Vagina (tissue), 2 donors: Measurements from ENCODE around the gene ASS1. TPM values are rescaled to one million over a fixed set of nuclear protein-coding genes. Genes with fewer than 3 reads are reported as not detected.

Experiments used
- DNase-seq, 2 donors: peaks; one replicate each; pipeline ENCODE4 v3.0.0-alpha.2; 2017; ENCODE audit errors: extremely low spot score in 2 of 2
- H3K27ac ChIP-seq: fragments of 200-600 bp; sonication (generic); one replicate; pipeline ENCODE4 v1.5.1; 2019
- H3K27me3 ChIP-seq: fragments of 200-600 bp; sonication (generic); one replicate; pipeline ENCODE4 v1.5.1; 2019
- H3K36me3 ChIP-seq, 2 donors: fragments of 200-600 bp; sonication (generic); one replicate each; pipeline ENCODE4 v1.5.1; 2017 to 2019
- H3K4me1 ChIP-seq: fragments of 200-600 bp; sonication (generic); one replicate; pipeline ENCODE4 v1.5.1; 2019
- H3K4me3 ChIP-seq, 2 donors: fragments of 200-600 bp; sonication (generic); 1 replicate in 1 of 2; 2 replicates in 1 of 2; pipeline ENCODE4 v1.5.1; 2016 to 2019
- H3K9me3 ChIP-seq: fragments of 200-600 bp; sonication (generic); one replicate; pipeline ENCODE4 v1.5.1; 2019
- POLR2A ChIP-seq, 2 donors: fragments of 450-650 bp; IDR thresholded peaks; one replicate each; pipeline ENCODE4 v1.6.1; 2017; ENCODE audit warnings: antibody characterized with exemption in 2 of 2, mild to moderate bottlenecking in 2 of 2, moderate library complexity in 2 of 2
- POLR2AphosphoS5 ChIP-seq, 2 donors: sonication (generic); formaldehyde crosslinking; IDR thresholded peaks; one replicate each; pipeline ENCODE4 v1.9.0; 2017; ENCODE audit warnings: antibody characterized with exemption in 2 of 2, mild to moderate bottlenecking in 2 of 2, low read depth in 1 of 2; ENCODE audit not compliant: insufficient read depth in 1 of 2
- intact Hi-C: fragments of 100-400 bp; cut with DNase I; formaldehyde crosslinking; loops from one replicate; pipeline ENCODE4 v1.15.1; 2023
- total RNA-seq: library from RNA; depleted of rRNA; stranded (reverse); fragments of >200 nt; gene quantifications from one replicate; pipeline ENCODE4 v1.2.3, GENCODE V29; 2016
- TF ChIP-seq, protein P1 (sequence below), 3 experiments: fragments of 450-650 bp in 2 of 3; fragments of 200-600 bp in 1 of 3; sonication (generic) in 1 of 3; IDR thresholded peaks; one replicate each; pipeline ENCODE4 v1.5.1; 2017 to 2019; ENCODE audit warnings: antibody characterized with exemption in 3 of 3, mild to moderate bottlenecking in 2 of 3, moderate library complexity in 2 of 3

Gene ASS1
- total RNA-seq, 1 donor from 2014 or later, result 84.0 TPM

DNA sequence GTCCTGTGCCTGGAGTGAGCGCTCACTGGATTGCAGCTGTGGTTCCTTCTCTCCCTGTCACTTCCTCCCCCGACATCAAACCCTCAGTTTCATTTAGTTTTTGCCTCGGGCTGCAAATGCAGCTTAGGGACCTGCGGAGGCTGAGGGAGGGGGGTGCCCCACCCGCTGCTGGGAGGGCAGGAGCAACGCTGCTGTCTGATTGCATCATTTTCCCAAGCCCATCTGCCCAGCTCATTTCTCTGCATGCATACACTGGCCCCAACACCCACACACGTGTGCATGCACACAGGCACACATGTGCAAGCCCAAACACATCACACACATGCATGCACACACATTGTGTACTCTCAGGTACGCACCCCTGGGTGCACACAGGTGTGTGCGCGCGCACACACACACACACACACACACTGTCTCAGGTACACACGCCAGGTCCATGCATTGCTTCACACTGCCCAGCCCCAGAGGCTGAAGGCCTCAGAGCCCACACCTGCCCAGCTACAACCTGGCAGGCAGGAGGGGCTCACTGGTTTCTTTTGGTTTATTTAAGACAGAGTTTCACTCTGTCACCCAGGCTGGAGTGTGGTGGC is 3.4 kb downstream of the ASS1 start:
- H3K4me1 ChIP-seq, result peaks cover 76% of the 10 kb centered on the region
- TF ChIP-seq POLR2A (IDR thresholded peaks at IDR 0.05), result no peak
- TF ChIP-seq, protein P1, sequence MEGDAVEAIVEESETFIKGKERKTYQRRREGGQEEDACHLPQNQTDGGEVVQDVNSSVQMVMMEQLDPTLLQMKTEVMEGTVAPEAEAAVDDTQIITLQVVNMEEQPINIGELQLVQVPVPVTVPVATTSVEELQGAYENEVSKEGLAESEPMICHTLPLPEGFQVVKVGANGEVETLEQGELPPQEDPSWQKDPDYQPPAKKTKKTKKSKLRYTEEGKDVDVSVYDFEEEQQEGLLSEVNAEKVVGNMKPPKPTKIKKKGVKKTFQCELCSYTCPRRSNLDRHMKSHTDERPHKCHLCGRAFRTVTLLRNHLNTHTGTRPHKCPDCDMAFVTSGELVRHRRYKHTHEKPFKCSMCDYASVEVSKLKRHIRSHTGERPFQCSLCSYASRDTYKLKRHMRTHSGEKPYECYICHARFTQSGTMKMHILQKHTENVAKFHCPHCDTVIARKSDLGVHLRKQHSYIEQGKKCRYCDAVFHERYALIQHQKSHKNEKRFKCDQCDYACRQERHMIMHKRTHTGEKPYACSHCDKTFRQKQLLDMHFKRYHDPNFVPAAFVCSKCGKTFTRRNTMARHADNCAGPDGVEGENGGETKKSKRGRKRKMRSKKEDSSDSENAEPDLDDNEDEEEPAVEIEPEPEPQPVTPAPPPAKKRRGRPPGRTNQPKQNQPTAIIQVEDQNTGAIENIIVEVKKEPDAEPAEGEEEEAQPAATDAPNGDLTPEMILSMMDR (IDR thresholded peaks at IDR 0.05), result no peak
- no peak for TF ChIP-seq POLR2AphosphoS5 (IDR thresholded peaks at IDR 0.05; ENCODE audit: insufficient read depth in 1 of 2, low read depth in 1 of 2)
- intact Hi-C loops, result no loop called here

DNA sequence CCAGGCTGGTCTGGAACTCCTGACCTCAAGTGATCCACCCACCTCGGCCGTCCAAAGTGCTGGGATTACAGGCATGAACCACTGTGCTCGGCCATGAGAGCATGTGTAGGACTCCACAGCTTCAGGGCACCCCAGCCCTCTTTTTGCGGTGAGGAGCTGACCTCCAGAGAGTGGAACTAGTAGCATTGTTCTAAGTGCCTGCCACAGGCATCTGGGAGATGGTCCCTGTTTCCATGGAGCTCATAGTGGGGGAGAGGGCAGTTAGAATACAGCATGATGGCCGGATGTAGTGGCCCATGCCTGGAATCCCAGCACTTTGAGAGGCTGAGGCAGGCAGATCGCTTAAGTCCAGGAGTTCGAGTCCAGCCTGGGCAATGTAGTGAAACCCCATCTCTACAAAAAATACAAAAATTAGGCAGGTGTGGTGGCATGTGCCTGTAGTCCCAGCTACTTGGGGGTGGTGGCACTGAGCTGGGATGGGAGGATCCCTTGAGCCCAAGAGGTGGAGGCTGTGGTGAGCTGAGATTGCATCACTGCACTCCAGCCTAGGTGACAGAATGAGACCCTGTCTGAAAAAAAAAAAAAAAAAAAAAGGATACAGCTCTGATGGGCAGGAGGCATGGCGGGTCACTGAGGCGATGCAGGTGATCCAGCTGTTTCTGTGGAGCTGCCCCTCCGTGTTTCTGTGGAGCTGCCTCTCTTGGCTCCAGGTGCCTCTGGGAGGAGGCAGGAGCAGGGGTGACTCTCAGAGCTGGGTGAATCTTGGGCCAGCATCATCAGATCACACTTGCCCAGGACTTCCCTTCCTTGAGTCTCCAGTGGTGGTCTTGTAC is 4.2 kb downstream of the ASS1 start:
- no peak for TF ChIP-seq POLR2AphosphoS5 (IDR thresholded peaks at IDR 0.05; ENCODE audit: insufficient read depth in 1 of 2, low read depth in 1 of 2)
- TF ChIP-seq POLR2A (IDR thresholded peaks at IDR 0.05), result no peak
- TF ChIP-seq, protein P1 (IDR thresholded peaks at IDR 0.05), result no peak
- intact Hi-C loops, result no loop called here
- no peaks in the 10 kb centered on the region for H3K9me3 ChIP-seq
- H3K27ac ChIP-seq, result peak overlapping the region; percentile 23
- H3K27me3 ChIP-seq, result no peaks in the 10 kb centered on the region
- peaks cover 83% of the 10 kb centered on the region for H3K4me1 ChIP-seq
- H3K36me3 ChIP-seq, result no peaks in the 10 kb centered on the region
- DNase-seq, result no peak
- H3K4me3 ChIP-seq, result no peak overlapping the region

More for the DNA sequence above, 3.4 kb downstream of the ASS1 start:
- Histone ChIP-seq H3K4me3 (no peak overlapping the region), H3K9me3 (no peaks in the 10 kb centered on the region), H3K27ac (peak overlapping the region; percentile 85), H3K36me3 (no peaks in the 10 kb centered on the region), H3K27me3 (no peaks in the 10 kb centered on the region)
- no peak for DNase-seq

DNA sequence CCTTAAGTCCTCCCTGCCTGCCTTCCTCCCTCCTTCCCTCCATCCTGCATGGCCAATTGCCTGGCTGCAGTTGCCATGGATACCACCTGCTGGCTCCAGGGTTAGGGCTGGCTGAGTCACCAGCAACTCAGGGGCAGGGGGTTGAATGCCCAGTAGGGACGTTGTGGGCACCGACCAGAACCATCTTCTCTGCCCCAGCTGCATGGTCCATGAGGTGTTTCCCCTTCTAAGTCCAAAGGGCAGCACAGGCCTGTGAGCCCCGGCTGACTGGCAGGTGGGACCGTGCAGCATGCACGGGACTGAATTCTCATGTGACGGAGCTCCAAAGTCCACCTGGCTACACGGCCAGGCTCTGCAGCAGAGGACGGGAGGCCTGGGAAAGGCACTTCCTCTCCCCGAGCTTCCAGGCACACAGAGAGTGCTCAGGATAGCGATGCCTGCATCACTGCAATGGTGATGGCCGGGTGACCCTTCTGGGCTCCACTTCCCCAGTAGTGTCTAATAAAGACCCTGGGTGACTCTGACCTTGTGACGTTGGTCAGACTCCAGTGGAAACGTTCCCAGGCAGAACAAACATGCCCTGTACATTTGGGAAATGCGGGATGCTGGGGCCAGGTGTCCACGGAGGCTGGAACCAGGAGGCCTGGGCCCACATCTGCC is 5.7 kb downstream of the ASS1 start:
- intact Hi-C loops, result no loop called here
- TF ChIP-seq, protein P1 (IDR thresholded peaks at IDR 0.05), result no peak
- TF ChIP-seq POLR2A (IDR thresholded peaks at IDR 0.05), result no peak
- TF ChIP-seq POLR2AphosphoS5 (IDR thresholded peaks at IDR 0.05; ENCODE audit: insufficient read depth in 1 of 2, low read depth in 1 of 2), result no peak
- no peaks in the 10 kb centered on the region for H3K36me3 ChIP-seq
- no peak overlapping the region for H3K4me3 ChIP-seq
- H3K9me3 ChIP-seq, result no peaks in the 10 kb centered on the region
- DNase-seq, result no peak
- peaks cover 72% of the 10 kb centered on the region for H3K4me1 ChIP-seq
- no peaks in the 10 kb centered on the region for H3K27me3 ChIP-seq
- peak overlapping the region; percentile 43 for H3K27ac ChIP-seq

GRCh38 chr9:130451004-130451390 is 6.2 kb downstream of the ASS1 start:
- no peaks in the 10 kb centered on the region for H3K27me3 ChIP-seq
- TF ChIP-seq POLR2A (IDR thresholded peaks at IDR 0.05) (no peak), POLR2AphosphoS5 (IDR thresholded peaks at IDR 0.05; ENCODE audit: insufficient read depth in 1 of 2, low read depth in 1 of 2) (no peak)
- TF ChIP-seq, protein P1 (IDR thresholded peaks at IDR 0.05), result no peak
- intact Hi-C loops, result no loop called here
- no peak for DNase-seq
- H3K4me1 ChIP-seq, result peaks cover 67% of the 10 kb centered on the region
- no peak overlapping the region for H3K4me3 ChIP-seq
- peak overlapping the region; percentile 43 for H3K27ac ChIP-seq
- no peaks in the 10 kb centered on the region for H3K9me3 ChIP-seq
- H3K36me3 ChIP-seq, result no peaks in the 10 kb centered on the region
